WTC11 (cell line): Measurements from ENCODE around the gene ALX4. TPM values are rescaled to one million over a fixed set of nuclear protein-coding genes. Genes with fewer than 3 reads are reported as not detected.

Source experiments
- ATAC-seq: fragments of 200-7000 bp; cut with Tn5 transposase; 2 replicates; pipeline ENCODE4 v1.10.0; 2021; ENCODE audit warnings: mild to moderate bottlenecking, moderate library complexity
- CTCF ChIA-PET: fragments of 300-600 bp; sonication (Branson Sonifier 250); formaldehyde crosslinking; loops from one replicate; lab custom pipeline; 2021; ENCODE audit warnings: antibody characterized with exemption; lab: Charles Lee
- POLR2A ChIA-PET: fragments of 350-600 bp; sonication (Branson Sonifier 250); formaldehyde crosslinking; loops from one replicate; lab custom pipeline; 2021; ENCODE audit warnings: antibody characterized with exemption; lab: Charles Lee
- DNase-seq: peaks from one replicate; pipeline ENCODE4 v3.0.0; 2021; ENCODE audit warnings: low spot score
- H3K27ac Mint-ChIP-seq: 2 replicates; pipeline ENCODE4 v1.8.0; 2021; ENCODE audit warnings: mixed read lengths
- H3K27me3 Mint-ChIP-seq: 2 replicates; pipeline ENCODE4 v1.8.0; 2021; ENCODE audit warnings: low read depth, mild to moderate bottlenecking, moderate library complexity, mixed read lengths
- H3K36me3 Mint-ChIP-seq: 2 replicates; pipeline ENCODE4 v1.8.0; 2021; ENCODE audit warnings: mixed read lengths
- H3K4me1 Mint-ChIP-seq: 2 replicates; pipeline ENCODE4 v1.8.0; 2022; ENCODE audit warnings: mixed read lengths
- H3K4me3 Mint-ChIP-seq: 2 replicates; pipeline ENCODE4 v1.8.0; 2021; ENCODE audit warnings: mild to moderate bottlenecking, moderate library complexity, mixed read lengths
- H3K9me3 Mint-ChIP-seq: 2 replicates; pipeline ENCODE4 v1.8.0; 2021; ENCODE audit warnings: mixed read lengths
- ELF4 ChIP-seq: sonication (generic); formaldehyde crosslinking; IDR thresholded peaks from 2 replicates; pipeline ENCODE4 v1.8.1; 2022; ENCODE audit warnings: low read depth, mild to moderate bottlenecking, moderate library complexity, missing genetic modification reagents
- ESRRA ChIP-seq: sonication (generic); formaldehyde crosslinking; IDR thresholded peaks from 2 replicates; pipeline ENCODE4 v1.8.1; 2022; ENCODE audit warnings: mild to moderate bottlenecking, missing genetic modification reagents, borderline replicate concordance
- KAT7 ChIP-seq: sonication (generic); formaldehyde crosslinking; IDR thresholded peaks from 2 replicates; pipeline ENCODE4 v1.8.1; 2023; ENCODE audit warnings: missing genetic modification reagents, mild to moderate bottlenecking, borderline replicate concordance
- MXD4 ChIP-seq: fragments of 250-450 bp; sonication (Bioruptor Pico); IDR thresholded peaks from 2 replicates; pipeline ENCODE4 v1.8.0; 2021; ENCODE audit warnings: mild to moderate bottlenecking, moderate library complexity, borderline replicate concordance
- SOX15 ChIP-seq: fragments of 250-450 bp; sonication (Bioruptor Pico); IDR thresholded peaks from 2 replicates; pipeline ENCODE4 v1.9.0; 2021; ENCODE audit warnings: mild to moderate bottlenecking
- ZNF317 ChIP-seq: sonication (generic); formaldehyde crosslinking; IDR thresholded peaks from 2 replicates; pipeline ENCODE4 v1.8.1; 2023; ENCODE audit warnings: low read depth, mild to moderate bottlenecking, moderate library complexity, missing genetic modification reagents, borderline replicate concordance
- ZNF396 ChIP-seq: fragments of 250-450 bp; sonication (Bioruptor Pico); IDR thresholded peaks from 2 replicates; pipeline ENCODE4 v1.8.0; 2021; ENCODE audit warnings: mild to moderate bottlenecking, moderate library complexity, borderline replicate concordance
- total RNA-seq: library from RNA; stranded (reverse); gene quantifications from 3 replicates; pipeline ENCODE4 v1.2.3, GENCODE V29; 2021
- TF ChIP-seq, protein P1 (sequence below): sonication (generic); formaldehyde crosslinking; IDR thresholded peaks from 2 replicates; pipeline ENCODE4 v1.8.1; 2022; ENCODE audit warnings: mild to moderate bottlenecking, moderate library complexity, missing genetic modification reagents
- TF ChIP-seq, protein P2 (sequence below): sonication (generic); formaldehyde crosslinking; IDR thresholded peaks from 2 replicates; pipeline ENCODE4 v1.8.0; 2022; ENCODE audit warnings: missing genetic modification reagents
- TF ChIP-seq, protein P3 (sequence below): sonication (generic); formaldehyde crosslinking; IDR thresholded peaks from 2 replicates; pipeline ENCODE4 v1.8.0; 2022; ENCODE audit warnings: mild to moderate bottlenecking, missing genetic modification reagents
- TF ChIP-seq, protein P4 (sequence below): sonication (generic); formaldehyde crosslinking; IDR thresholded peaks from 2 replicates; pipeline ENCODE4 v1.8.0; 2022; ENCODE audit warnings: mild to moderate bottlenecking, missing genetic modification reagents
- TF ChIP-seq, protein P5 (sequence below): sonication (generic); formaldehyde crosslinking; IDR thresholded peaks from 2 replicates; pipeline ENCODE4 v1.8.1; 2023; ENCODE audit warnings: mild to moderate bottlenecking, missing genetic modification reagents
- TF ChIP-seq, protein P6 (sequence below): fragments of 250-450 bp; sonication (Bioruptor Pico); IDR thresholded peaks from 2 replicates; pipeline ENCODE4 v1.9.0; 2021; ENCODE audit warnings: mild to moderate bottlenecking, borderline replicate concordance
- TF ChIP-seq, protein P7 (sequence below): sonication (generic); formaldehyde crosslinking; IDR thresholded peaks from 2 replicates; pipeline ENCODE4 v1.8.0; 2022; ENCODE audit warnings: mild to moderate bottlenecking, missing genetic modification reagents
- TF ChIP-seq, protein P8 (sequence below): sonication (generic); formaldehyde crosslinking; IDR thresholded peaks from 2 replicates; pipeline ENCODE4 v1.8.1; 2022; ENCODE audit warnings: missing genetic modification reagents, borderline replicate concordance
- TF ChIP-seq, protein P9 (sequence below): fragments of 200-600 bp; IDR thresholded peaks from 2 replicates; pipeline ENCODE4 v1.8.0; 2022; ENCODE audit warnings: antibody characterized with exemption

Gene ALX4
- total RNA-seq, 1 experiment from 2014 or later: not detected

DNA sequence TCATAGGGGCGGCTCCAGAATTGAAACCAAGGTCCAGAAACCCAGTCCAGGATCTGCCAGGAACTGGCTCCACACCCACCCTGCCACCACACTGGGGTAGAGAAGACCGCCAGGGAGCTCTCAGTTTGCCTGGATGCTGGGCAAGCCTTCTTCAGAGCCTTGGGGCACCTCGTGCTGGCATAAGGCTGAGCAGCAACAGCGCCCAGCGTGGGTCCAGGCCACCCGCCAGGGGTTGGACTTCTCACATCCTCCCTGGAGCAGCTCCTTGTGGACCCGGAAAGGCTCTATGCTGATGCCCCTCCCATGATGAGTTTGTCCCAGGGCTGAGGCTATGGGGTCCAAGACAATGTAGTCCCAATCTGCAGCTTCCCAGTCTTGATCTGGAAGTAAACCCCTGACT lies 29.7 kb downstream of the ALX4 start:
- H3K4me1 Mint-ChIP-seq: no peaks in the 10 kb centered on the region
- DNase-seq (no peak), ATAC-seq (no peak)
- ChIA-PET POLR2A (no interaction called here), CTCF (no interaction called here)
- no peaks in the 10 kb centered on the region for H3K27me3 Mint-ChIP-seq
- no peak overlapping the region for H3K27ac Mint-ChIP-seq
- TF ChIP-seq, protein P1, sequence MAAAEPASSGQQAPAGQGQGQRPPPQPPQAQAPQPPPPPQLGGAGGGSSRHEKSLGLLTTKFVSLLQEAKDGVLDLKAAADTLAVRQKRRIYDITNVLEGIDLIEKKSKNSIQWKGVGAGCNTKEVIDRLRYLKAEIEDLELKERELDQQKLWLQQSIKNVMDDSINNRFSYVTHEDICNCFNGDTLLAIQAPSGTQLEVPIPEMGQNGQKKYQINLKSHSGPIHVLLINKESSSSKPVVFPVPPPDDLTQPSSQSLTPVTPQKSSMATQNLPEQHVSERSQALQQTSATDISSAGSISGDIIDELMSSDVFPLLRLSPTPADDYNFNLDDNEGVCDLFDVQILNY (CRISPR knock-in tag): no peak
- TF ChIP-seq, protein P2, sequence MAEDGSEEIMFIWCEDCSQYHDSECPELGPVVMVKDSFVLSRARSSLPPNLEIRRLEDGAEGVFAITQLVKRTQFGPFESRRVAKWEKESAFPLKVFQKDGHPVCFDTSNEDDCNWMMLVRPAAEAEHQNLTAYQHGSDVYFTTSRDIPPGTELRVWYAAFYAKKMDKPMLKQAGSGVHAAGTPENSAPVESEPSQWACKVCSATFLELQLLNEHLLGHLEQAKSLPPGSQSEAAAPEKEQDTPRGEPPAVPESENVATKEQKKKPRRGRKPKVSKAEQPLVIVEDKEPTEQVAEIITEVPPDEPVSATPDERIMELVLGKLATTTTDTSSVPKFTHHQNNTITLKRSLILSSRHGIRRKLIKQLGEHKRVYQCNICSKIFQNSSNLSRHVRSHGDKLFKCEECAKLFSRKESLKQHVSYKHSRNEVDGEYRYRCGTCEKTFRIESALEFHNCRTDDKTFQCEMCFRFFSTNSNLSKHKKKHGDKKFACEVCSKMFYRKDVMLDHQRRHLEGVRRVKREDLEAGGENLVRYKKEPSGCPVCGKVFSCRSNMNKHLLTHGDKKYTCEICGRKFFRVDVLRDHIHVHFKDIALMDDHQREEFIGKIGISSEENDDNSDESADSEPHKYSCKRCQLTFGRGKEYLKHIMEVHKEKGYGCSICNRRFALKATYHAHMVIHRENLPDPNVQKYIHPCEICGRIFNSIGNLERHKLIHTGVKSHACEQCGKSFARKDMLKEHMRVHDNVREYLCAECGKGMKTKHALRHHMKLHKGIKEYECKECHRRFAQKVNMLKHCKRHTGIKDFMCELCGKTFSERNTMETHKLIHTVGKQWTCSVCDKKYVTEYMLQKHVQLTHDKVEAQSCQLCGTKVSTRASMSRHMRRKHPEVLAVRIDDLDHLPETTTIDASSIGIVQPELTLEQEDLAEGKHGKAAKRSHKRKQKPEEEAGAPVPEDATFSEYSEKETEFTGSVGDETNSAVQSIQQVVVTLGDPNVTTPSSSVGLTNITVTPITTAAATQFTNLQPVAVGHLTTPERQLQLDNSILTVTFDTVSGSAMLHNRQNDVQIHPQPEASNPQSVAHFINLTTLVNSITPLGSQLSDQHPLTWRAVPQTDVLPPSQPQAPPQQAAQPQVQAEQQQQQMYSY (CRISPR knock-in tag): no peak
- TF ChIP-seq, protein P3, sequence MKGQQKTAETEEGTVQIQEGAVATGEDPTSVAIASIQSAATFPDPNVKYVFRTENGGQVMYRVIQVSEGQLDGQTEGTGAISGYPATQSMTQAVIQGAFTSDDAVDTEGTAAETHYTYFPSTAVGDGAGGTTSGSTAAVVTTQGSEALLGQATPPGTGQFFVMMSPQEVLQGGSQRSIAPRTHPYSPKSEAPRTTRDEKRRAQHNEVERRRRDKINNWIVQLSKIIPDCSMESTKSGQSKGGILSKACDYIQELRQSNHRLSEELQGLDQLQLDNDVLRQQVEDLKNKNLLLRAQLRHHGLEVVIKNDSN (CRISPR knock-in tag): no peak
- TF ChIP-seq, protein P4, sequence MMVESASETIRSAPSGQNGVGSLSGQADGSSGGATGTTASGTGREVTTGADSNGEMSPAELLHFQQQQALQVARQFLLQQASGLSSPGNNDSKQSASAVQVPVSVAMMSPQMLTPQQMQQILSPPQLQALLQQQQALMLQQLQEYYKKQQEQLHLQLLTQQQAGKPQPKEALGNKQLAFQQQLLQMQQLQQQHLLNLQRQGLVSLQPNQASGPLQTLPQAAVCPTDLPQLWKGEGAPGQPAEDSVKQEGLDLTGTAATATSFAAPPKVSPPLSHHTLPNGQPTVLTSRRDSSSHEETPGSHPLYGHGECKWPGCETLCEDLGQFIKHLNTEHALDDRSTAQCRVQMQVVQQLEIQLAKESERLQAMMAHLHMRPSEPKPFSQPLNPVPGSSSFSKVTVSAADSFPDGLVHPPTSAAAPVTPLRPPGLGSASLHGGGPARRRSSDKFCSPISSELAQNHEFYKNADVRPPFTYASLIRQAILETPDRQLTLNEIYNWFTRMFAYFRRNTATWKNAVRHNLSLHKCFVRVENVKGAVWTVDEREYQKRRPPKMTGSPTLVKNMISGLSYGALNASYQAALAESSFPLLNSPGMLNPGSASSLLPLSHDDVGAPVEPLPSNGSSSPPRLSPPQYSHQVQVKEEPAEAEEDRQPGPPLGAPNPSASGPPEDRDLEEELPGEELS (CRISPR knock-in tag): no peak
- TF ChIP-seq, protein P5, sequence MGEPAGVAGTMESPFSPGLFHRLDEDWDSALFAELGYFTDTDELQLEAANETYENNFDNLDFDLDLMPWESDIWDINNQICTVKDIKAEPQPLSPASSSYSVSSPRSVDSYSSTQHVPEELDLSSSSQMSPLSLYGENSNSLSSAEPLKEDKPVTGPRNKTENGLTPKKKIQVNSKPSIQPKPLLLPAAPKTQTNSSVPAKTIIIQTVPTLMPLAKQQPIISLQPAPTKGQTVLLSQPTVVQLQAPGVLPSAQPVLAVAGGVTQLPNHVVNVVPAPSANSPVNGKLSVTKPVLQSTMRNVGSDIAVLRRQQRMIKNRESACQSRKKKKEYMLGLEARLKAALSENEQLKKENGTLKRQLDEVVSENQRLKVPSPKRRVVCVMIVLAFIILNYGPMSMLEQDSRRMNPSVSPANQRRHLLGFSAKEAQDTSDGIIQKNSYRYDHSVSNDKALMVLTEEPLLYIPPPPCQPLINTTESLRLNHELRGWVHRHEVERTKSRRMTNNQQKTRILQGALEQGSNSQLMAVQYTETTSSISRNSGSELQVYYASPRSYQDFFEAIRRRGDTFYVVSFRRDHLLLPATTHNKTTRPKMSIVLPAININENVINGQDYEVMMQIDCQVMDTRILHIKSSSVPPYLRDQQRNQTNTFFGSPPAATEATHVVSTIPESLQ (CRISPR knock-in tag): no peak
- no peak for TF ChIP-seq ELF4 (CRISPR knock-in tag)
- no peak for TF ChIP-seq ESRRA (CRISPR knock-in tag)
- no peak for TF ChIP-seq SOX15 (CRISPR knock-in tag)
- no peak for TF ChIP-seq ZNF317
- no peak for TF ChIP-seq KAT7
- H3K9me3 Mint-ChIP-seq: no peaks in the 10 kb centered on the region
- no peak overlapping the region for H3K4me3 Mint-ChIP-seq
- no peaks in the 10 kb centered on the region for H3K36me3 Mint-ChIP-seq

DNA sequence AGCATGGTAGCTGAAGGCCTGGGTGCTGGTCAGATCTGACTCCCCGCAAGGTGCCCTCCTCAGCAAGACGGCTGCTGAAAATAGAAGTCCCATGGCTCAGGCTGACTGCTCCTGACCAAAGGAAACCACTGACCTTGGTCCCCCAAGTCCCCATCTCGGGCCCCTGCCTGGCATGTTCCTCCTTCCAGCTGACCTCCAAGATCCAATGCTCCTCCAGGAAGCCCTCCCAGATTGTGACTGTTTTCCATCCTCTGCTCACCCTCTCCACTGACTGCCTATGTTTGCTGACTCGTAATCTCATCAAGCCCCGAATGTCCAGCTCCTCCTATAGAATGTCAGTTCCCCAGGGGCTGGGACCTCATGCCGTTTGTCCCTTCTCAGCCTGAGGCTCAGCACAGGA lies 30.5 kb downstream of the ALX4 start:
- no peak for ATAC-seq
- no peak for DNase-seq
- Mint-ChIP-seq H3K9me3 (no peaks in the 10 kb centered on the region), H3K4me3 (no peak overlapping the region), H3K27me3 (no peaks in the 10 kb centered on the region), H3K4me1 (no peaks in the 10 kb centered on the region), H3K36me3 (no peaks in the 10 kb centered on the region), H3K27ac (no peak overlapping the region)
- ChIA-PET CTCF (no interaction called here), POLR2A (no interaction called here)
- TF ChIP-seq ZNF396 (CRISPR knock-in tag): no peak
- TF ChIP-seq, protein P6, sequence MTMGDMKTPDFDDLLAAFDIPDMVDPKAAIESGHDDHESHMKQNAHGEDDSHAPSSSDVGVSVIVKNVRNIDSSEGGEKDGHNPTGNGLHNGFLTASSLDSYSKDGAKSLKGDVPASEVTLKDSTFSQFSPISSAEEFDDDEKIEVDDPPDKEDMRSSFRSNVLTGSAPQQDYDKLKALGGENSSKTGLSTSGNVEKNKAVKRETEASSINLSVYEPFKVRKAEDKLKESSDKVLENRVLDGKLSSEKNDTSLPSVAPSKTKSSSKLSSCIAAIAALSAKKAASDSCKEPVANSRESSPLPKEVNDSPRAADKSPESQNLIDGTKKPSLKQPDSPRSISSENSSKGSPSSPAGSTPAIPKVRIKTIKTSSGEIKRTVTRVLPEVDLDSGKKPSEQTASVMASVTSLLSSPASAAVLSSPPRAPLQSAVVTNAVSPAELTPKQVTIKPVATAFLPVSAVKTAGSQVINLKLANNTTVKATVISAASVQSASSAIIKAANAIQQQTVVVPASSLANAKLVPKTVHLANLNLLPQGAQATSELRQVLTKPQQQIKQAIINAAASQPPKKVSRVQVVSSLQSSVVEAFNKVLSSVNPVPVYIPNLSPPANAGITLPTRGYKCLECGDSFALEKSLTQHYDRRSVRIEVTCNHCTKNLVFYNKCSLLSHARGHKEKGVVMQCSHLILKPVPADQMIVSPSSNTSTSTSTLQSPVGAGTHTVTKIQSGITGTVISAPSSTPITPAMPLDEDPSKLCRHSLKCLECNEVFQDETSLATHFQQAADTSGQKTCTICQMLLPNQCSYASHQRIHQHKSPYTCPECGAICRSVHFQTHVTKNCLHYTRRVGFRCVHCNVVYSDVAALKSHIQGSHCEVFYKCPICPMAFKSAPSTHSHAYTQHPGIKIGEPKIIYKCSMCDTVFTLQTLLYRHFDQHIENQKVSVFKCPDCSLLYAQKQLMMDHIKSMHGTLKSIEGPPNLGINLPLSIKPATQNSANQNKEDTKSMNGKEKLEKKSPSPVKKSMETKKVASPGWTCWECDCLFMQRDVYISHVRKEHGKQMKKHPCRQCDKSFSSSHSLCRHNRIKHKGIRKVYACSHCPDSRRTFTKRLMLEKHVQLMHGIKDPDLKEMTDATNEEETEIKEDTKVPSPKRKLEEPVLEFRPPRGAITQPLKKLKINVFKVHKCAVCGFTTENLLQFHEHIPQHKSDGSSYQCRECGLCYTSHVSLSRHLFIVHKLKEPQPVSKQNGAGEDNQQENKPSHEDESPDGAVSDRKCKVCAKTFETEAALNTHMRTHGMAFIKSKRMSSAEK (CRISPR knock-in tag): no peak
- TF ChIP-seq ESRRA (CRISPR knock-in tag): no peak
- TF ChIP-seq, protein P7, sequence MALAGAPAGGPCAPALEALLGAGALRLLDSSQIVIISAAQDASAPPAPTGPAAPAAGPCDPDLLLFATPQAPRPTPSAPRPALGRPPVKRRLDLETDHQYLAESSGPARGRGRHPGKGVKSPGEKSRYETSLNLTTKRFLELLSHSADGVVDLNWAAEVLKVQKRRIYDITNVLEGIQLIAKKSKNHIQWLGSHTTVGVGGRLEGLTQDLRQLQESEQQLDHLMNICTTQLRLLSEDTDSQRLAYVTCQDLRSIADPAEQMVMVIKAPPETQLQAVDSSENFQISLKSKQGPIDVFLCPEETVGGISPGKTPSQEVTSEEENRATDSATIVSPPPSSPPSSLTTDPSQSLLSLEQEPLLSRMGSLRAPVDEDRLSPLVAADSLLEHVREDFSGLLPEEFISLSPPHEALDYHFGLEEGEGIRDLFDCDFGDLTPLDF: no peak
- TF ChIP-seq MXD4 (CRISPR knock-in tag): no peak
- TF ChIP-seq, protein P8, sequence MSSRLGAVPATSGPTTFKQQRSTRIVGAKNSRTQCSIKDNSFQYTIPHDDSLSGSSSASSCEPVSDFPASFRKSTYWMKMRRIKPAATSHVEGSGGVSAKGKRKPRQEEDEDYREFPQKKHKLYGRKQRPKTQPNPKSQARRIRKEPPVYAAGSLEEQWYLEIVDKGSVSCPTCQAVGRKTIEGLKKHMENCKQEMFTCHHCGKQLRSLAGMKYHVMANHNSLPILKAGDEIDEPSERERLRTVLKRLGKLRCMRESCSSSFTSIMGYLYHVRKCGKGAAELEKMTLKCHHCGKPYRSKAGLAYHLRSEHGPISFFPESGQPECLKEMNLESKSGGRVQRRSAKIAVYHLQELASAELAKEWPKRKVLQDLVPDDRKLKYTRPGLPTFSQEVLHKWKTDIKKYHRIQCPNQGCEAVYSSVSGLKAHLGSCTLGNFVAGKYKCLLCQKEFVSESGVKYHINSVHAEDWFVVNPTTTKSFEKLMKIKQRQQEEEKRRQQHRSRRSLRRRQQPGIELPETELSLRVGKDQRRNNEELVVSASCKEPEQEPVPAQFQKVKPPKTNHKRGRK (CRISPR knock-in tag): no peak
- TF ChIP-seq, protein P9, sequence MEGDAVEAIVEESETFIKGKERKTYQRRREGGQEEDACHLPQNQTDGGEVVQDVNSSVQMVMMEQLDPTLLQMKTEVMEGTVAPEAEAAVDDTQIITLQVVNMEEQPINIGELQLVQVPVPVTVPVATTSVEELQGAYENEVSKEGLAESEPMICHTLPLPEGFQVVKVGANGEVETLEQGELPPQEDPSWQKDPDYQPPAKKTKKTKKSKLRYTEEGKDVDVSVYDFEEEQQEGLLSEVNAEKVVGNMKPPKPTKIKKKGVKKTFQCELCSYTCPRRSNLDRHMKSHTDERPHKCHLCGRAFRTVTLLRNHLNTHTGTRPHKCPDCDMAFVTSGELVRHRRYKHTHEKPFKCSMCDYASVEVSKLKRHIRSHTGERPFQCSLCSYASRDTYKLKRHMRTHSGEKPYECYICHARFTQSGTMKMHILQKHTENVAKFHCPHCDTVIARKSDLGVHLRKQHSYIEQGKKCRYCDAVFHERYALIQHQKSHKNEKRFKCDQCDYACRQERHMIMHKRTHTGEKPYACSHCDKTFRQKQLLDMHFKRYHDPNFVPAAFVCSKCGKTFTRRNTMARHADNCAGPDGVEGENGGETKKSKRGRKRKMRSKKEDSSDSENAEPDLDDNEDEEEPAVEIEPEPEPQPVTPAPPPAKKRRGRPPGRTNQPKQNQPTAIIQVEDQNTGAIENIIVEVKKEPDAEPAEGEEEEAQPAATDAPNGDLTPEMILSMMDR: no peak
